Activated naive CD4-positive, alpha-beta T cell treated with anti-CD3 and anti-CD28 coated beads, Interleukin-2, amount 50 U/mL, for 16 hours (primary cell): ENCODE measurements around the gene KRTAP10-4.
"Not testable (repeated sequence)": the region's sequence is repeated elsewhere in the genome, so short reads cannot be mapped to it uniquely, and the experiment has no call there.

Experiments used
- DNase-seq: peaks from one replicate; pipeline ENCODE4 v3.0.0-alpha.2; 2020

KRTAP10-4 gene

DNA sequence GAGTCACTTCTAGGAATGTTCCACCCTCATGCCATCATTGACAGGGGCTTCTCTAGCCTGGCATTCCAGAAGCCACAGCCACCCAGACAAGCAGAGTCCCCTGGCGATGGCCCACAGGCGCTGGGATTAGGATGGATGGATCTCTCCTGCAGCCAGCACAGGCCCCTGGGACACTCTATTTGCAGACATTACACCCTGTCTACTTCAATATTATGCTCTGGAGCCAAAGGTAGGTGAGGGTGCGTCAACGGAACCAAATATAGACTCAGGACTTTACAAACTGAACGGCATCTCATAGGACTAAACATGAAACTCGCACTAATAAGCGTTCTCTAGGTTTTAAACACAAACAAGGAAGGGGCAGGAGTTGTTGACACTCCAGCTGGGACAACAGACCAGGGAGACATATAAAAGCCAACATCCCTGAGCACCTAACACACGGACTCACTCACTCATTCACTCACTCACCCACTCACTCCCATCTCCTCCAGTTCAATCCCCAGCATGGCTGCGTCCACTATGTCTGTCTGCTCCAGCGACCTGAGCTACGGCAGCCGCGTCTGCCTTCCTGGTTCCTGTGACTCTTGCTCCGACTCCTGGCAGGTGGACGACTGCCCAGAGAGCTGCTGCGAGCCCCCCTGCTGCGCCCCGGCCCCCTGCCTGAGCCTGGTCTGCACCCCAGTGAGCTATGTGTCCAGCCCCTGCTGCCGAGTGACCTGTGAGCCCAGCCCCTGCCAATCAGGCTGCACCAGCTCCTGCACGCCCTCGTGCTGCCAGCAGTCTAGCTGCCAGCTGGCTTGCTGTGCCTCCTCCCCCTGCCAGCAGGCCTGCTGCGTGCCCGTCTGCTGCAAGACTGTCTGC lies 26.8 kb downstream of the KRTAP10-4 start, which contains the start of gene KRTAP10-7:
KRTAP10-7 (plus strand) TSS at position 480 of the 861 bp plus-strand sequence; CDS start at position 505, 25 bp downstream.
- not testable (repeated sequence) for DNase-seq

DNA sequence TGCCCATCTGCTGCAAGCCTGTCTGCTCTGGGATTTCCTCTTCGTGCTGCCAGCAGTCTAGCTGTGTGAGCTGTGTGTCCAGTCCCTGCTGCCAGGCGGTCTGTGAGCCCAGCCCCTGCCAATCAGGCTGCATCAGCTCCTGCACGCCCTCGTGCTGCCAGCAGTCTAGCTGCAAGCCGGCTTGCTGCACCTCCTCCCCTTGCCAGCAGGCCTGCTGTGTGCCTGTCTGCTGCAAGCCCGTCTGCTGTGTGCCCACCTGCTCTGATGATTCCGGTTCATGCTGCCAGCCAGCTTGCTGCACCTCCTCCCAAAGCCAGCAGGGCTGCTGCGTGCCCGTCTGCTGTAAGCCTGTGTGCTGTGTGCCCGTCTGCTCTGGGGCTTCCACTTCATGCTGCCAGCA lies 27.6 kb downstream of the KRTAP10-4 start:
- not testable (repeated sequence) for DNase-seq

DNA sequence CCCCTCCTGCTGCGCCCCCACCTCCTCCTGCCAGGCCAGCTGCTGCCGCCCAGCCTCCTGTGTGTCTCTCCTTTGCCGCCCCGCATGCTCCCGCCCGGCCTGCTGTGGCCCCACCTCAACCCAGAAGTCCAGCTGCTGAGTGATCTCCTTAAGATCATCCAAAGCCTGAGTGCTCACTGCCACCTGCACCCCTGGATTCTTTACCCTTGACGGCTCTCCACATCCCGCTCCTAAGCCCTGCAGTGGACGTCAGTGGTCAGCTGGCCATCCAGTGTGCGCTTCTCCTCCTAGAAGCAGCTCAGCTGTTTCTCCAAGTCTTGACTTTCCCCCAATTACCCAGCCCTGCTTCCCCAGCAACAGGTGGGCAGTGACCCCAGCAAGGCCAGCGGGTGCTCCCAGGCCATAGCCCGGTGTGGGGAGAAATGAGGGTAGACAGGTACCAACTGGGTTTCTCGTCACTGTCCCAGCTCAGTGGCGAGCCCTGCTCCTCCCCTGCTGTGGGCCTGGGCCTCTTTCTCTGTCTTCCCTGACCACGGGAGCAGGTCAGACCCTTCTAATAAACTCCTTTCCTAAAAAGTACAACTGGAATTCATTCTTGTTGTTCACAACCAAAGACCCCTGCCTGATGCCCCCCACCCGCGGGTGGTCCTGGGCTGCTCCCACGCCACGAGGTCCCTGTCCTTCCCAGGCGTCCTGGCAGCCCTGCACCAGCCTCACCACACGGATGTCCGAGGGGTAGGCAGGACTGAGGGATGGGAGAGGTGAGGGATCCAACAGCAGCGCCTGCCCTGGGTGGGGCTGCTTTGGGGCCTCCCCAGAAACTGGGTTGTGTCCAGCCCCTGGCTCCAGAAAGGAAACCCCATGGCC lies 28.3 kb downstream of the KRTAP10-4 start:
- no peak for DNase-seq

DNA sequence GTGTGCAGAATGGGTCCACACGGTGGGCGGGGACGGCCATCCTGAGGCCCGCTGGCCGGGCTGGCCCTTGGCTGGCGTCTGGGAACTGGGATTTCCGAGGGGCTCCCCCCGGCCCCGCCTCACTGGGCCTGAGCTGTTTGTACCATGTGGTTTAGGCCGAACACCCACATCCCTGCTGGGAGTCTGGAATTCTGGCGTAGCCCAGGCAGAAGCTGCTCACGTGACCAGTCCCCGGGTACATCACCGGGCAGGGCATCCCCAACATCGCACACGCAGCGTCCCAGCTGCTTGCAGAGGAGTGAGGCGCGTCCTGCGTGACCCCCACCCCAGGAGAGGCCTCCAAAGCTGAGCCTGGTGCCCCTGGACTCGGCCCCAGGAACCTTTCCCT lies 28.9 kb downstream of the KRTAP10-4 start:
- no peak for DNase-seq

DNA sequence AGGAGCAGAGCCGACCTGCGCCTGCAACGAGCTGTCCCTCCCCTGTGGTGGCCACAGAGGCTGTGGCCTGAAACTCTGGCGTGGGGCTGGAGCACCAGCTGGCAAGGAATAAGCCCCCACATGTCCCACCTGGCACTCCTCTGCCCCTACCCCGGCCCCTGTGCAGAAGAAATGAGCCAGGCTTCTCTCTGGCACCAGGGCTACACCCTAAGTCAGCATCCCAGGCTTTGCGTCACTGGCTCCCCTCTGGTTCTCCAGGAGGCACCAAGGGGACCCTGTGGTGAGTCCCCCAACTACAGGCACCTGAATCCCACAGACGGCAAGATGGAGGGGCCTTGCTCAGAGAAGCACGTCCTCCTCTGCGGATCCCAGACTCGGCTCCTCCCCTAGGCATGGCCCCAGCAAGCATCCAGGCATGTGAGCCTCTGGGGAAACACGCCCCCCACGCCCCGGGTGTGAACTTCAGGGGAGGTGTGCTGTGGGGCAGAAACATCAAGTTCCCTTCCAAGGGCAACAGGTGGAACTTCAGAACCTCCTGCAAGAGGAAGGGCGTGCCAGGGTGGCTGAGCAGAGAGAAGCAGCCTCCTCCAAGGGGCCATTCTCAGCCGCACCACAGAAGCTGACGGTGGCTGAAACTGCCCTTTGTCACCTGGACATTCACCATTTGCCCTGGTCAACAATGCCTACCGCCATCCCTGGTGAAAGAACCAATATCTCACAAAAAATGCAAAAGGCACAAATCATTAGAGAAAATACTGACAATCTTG lies 29.8 kb downstream of the KRTAP10-4 start:
- DNase-seq: no peak

DNA sequence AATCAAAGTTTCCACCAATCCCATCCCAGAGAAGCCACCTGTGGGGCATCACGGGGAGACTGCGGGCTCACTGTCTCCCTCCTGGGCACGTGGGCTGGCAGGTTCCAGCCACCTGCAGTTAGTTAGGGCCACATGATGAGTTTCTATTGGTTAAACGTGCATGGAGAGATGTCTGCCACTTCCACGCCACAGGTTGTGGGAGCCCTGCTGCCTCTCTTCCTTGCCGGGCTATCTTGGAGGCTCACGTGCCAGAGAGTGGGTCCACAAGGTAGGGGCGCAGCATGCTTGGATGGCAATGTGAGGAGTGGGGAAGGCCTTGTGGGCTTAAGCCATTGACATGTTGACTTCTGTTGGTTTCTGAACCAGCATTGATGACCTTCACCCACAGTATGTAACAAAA lies 30.4 kb downstream of the KRTAP10-4 start:
- DNase-seq: no peak

DNA sequence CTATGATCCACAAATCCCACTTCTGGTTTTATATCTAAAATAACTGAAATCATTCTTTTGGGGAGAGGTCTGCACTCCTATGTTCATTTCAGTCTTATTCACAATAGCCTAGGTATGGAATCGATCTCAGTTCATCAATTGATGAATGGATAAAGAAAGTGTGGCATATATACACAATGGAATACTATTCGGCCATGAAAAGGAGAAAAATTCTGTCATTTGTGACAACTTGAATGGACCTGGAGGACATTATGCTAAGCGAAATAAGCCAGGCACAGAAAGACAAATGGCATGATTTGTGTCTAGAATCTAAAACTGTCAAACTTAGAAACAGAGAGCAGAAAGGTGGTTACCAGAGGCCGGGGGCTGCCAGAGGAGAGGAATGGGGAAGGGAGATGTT lies 33.0 kb downstream of the KRTAP10-4 start:
- DNase-seq: no peak

DNA sequence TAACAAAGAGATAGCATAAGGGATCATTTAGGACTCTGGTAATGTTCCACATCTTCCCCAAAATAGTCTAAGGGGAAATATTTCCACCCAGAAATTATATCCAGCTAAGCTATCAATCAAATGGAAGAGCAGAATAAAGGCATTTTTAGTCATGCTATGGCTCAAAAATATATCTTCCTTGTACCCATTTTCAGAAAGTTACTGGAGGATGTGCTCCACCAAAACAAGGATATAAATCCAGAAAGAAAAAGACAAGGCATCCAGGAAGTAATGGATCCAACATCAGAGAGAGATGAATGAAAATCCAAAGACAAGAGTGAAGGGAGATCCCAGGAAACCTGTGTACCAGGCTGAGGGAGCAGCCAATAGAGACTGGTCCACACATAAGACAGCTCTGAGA lies 35.7 kb downstream of the KRTAP10-4 start:
- no peak for DNase-seq

DNA sequence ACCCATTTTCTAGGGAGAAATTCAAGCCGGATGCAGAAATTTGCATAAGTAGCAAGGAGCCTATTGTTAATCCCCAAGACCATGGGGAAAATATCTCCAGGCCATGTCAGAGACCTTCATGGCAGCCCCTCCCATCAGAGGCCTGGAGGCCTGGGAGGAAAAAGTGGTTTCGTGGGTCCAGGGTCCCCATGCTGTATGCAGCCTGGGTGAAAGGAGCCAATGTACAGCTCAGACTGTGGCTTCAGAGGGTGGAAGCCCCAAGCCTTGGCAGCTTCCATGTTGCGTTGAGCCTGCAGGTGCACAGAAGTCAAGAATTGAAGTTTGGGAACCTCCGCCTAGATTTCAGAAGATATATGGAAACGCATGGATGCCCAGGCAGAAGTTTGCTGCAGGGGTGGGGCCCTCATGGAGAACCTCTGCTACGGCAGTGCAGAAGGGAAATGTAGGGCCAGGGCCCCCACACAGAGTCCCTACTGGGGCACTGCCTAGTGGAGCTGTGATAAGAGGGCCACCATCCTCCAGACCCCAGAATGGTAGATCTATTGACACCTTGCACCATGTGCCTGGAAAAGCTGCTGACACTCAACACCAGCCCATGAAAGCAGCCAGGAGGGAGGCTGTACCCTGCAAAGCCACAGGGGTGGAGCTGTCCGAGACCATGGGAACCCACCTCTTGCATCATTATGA lies 36.8 kb downstream of the KRTAP10-4 start:
- not testable (repeated sequence) for DNase-seq

DNA sequence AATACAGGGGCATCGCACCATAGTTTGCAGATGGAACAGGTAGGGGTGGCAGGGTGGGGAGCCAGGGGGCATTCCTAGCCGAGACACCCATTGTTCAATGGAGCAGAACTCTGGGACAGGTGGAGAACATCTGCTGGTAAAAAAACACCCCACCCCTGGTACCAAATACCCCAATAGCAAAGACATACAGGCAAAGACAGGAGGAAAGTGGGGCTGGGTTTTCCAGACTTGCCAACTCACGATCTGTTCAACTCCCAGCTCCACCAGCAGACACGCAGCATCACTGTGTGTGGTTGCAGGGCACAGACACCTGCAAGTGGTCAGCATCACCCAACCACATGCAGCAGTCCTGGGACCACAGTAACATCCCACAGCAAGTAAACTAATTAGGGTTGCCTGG lies 38.0 kb downstream of the KRTAP10-4 start:
- no peak for DNase-seq

DNA sequence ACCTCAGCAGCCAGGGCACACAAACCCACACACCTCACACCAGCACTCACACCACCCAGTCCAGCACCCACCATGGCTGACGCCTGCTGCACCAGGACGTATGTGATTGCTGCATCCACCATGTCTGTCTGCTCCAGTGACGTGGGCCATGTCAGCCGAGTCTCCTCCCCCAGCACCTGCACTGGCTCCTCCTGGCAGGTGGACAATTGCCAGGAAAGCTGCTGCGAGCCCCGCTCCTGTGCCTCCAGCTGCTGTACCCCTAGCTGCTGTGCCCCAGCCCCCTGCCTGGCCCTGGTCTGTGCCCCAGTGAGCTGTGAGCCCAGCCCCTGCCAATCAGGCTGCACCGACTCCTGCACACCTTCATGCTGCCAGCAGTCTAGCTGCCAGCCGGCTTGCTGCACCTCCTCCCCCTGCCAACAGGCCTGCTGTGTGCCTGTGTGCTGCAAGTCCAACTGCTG lies 38.5 kb downstream of the KRTAP10-4 start, which contains the start of gene KRTAP10-8:
KRTAP10-8 (plus strand) TSS at position 51 of the 458 bp plus-strand sequence; CDS start at position 73, 22 bp downstream.
- DNase-seq: no peak

DNA sequence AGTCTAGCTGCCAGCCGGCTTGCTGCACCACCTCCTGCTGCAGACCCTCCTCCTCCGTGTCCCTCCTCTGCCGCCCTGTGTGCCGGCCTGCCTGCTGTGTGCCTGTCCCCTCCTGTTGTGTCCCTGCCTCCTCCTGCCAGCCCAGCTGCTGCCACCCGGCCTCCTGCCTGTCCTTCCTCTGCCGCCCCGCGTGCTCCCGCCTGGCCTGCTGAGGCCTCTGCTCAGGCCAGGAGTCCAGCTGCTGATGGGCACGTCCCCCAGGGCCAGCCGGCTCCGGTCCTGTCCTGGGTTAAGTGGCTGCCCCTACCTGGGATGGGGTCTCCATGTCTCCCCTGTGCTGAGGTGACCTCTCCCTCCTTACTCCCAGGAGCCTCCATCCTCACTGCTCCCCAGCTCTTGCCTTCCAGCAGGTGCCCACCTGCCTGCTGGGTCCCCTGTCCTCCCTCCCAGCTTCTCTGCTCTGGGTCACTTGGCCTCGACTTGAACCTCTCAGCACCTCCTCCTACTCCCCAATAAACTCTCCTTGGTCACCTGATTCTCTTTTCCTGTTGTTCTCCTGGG lies 39.2 kb downstream of the KRTAP10-4 start:
- no peak for DNase-seq

DNA sequence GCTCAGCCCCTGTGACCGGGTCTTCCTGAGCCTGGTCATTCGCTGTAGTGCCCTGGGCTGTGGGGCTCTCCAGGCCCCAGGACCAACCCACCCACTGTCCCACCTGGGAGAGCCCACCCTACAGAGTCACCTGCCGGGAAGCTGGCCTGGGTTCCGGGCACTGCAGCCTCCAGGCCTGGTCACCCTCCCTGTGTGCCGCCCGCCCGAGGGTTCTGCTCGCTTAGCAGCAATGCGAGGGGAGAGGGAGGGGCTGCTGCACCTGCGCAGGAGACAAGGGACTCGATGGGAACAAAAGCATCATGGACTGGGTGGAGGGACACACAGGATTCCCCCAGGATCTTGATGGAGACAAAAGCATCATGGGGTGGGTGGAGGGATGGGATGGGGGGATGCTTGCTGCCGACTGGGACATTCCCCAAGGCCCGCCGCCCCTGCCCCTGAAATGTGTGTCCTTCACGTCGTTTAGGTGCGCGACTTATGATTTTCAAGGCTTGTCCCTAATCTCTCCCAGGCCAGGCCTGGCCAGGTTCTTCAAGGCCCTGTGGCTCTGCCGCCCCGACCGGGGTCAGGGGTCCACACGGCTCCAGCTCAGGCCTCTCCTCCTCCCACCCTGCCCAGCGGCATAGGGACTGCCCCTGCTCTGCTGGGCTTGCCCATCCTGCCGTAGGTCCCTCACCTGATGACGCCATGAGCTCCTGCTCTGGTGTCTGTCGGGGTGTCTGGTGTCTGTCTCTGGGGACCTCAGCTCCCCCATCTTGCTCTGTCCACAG lies 40.0 kb downstream of the KRTAP10-4 start:
- DNase-seq: no peak

DNA sequence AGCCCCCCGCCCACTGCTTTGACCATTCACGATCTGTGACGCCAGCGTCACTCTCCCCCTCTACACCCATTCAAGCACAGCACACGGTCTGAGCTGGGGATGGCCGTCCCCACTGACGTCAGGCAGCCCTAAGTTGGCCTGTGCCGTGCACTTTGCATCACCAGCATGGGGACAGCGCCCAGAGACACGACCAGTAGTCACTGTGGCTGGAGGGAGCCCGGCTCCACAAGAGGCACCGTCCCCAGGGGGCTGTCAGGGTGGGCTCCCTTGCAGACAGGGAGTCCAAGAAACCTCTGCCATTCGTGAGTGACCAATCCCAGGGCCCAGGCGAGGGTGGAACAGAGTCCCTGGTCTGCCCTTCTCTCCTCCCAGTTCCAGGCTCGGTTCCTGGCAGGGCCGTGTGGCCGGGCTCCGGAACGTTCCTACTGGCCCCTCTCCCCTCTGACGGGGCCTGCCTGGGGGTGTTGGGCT lies 40.7 kb downstream of the KRTAP10-4 start:
- DNase-seq: no peak

DNA sequence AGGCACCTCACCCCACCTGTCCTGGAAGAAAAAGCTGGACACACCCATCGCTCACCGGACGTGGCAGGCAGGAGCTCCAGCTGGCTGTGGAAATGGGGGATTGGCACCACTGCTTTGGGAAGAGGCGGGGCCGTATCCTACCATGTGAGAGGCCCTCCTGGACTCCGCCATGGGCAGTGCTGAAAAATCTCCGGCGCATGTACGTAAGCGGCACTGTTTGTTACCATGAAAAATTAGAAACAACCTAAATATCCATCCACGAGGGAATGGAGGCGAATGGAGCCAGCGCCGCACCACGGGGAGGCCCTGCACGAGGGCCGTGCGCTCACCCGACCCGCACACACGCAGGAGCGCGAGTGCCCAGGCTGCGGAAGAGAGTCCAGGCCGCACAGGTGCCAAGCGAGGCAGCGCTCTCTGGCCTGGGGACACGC lies 41.4 kb downstream of the KRTAP10-4 start:
- no peak for DNase-seq

DNA sequence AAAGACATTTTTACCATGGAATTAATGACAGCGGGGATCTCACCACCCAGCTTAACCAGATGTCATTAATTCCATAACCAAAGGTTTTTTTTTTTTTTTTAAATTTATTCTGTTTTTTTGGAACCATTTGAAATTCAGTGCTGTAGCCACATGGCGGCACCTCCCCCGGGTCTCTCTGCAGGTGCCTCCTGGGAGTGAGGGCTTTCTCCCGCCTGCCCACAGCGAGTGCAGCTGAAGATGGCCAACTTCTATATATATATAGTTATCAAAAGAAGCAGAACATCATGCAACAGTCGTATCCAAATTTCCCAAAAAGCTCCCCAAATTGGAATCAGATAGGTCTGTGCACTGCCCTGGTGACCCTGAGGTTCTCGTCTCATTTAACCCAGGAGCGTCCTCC lies 41.9 kb downstream of the KRTAP10-4 start:
- no peak for DNase-seq

DNA sequence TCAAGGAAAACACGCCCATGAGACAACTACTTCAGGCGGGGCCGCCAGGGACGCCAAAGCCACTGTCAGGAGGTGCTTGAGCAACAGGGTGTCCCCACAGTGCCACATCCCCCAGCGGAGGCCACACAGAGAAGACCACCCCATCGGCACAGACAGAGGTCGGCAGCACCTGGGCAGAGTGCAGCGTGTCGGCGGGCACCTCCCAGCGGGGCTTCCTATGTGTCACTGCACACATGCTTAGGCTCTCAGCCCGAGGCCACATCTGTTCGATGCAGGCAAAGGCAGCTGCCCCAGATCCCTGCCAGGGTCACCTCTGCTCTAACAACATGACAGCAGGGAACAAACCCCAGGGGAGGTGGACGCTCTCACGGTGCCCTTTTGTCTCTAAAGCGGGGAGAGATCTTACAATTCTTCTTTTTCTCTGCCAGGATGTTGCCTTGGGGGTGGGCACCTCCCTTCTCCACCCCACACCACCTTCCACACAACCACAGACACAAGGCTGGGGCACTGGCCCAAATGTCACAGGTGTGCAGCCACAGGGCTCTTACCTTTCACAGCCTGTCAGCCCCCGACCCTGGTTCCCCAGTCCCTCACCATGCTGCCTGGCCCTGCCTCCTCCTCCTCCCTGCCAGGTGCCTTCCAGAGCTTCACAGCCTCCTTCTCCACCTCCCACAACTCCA lies 42.5 kb downstream of the KRTAP10-4 start:
- DNase-seq: no peak

DNA sequence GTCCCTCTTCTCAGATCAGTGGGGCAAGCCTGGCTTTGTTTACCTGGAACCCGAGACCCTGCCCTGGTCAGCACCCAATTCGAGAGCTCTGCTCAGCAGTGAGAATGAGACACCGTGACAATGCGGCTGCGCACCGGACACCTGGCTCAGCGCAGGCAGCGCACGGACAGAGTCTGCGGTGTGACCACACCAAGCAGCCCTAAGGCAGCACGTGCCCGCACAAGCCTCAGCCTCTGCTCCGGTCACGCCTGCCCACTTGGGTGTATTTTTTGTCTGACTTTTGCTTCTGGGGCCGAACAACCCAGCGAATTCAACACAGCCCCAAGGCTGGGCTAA lies 43.0 kb downstream of the KRTAP10-4 start:
- no peak for DNase-seq

DNA sequence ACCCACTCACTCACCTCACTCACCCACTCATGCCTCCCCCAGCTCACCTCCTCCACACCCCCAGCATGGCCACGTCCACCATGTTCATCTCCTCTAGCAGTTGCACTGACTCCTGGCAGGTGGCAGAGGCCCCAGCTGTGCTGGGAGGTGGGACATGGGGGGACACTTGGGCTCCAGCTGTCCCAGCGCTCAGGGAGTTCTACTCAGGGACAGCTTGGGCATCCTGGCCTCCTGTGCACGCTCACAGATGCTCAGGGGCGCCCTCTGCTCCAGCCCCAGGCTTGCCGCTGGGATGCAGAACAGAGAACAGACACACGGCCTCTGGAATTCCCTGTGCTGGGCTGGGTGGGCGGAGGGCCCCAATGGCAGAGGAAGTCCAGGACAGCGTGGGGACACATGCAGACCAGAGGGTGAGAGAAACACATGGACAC lies 43.6 kb downstream of the KRTAP10-4 start:
- no peak for DNase-seq

DNA sequence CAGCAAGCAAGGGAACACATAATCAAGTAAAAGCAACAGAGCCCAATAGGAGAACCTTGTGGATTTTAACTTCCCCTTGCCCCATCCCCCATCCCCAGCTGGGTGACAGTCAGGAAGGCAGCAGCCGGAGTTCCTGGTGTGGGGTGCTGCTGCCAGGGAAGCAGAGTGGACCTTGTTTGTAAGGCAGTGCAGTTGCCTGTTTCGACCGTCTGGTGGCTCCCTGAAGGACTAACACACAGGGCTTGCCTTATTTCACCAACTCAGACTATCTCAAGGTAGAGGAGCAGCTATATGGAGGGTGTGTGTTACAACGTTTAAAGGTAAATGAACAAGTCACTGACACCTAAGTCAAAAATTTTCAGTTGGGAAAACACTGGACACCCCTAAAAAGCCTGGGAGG lies 45.0 kb downstream of the KRTAP10-4 start:
- no peak for DNase-seq
